ENCODE data around the gene PRSS53. TPM values are rescaled to one million over a fixed set of nuclear protein-coding genes. Genes with fewer than 3 reads are reported as not detected.

Gene PRSS53
- polyA plus RNA-seq, 3 donors = 0.17 to 5.1 TPM; not detected in 1

GRCh38 chr16:31129568-31130335 is 41.0 kb upstream of the PRSS53 start:
- 8% methylated on average over 21 of the region's 29 CpGs for WGBS (ENCODE audit: insufficient coverage)
- Mint-ChIP-seq H3K4me1 (peaks cover 76% of the 10 kb centered on the region), H3K27me3 (ENCODE audit: low read depth in 3 of 3) (peaks cover 0 to 4% (median 0%) of the 10 kb centered on the region in 3 donors), H3K27ac (peak overlapping the region; percentile 98 to 100 (median 99)), H3K4me3 (peak overlapping the region; percentile 68 to 84), H3K36me3 (peaks cover 59 to 70% of the 10 kb centered on the region in 2 donors), H3K9me3 (peaks cover 0 to 2% (median 0%) of the 10 kb centered on the region in 7 donors)
- Histone ChIP-seq H3K9ac (ENCODE audit: insufficient read depth, low read length, poor library complexity, severe bottlenecking) (peak overlapping the region; percentile 86), H3K4me1 (ENCODE audit: control insufficient read depth in 1 of 2, insufficient read depth in 2 of 2, low read length in 2 of 2) (peaks cover 69 to 84% of the 10 kb centered on the region in 2 donors), H3K4me2 (replicated peaks; ENCODE audit: extremely low read depth, low read length, poor library complexity, severe bottlenecking) (peak overlapping the region; percentile 62), H3K79me2 (ENCODE audit: insufficient read depth, low read length) (no peaks in the 10 kb centered on the region), H3K36me3 (replicated peaks in 1 of 2; ENCODE audit: control insufficient read depth in 1 of 2, insufficient read depth in 2 of 2, low read length in 2 of 2) (peaks cover 29 to 58% of the 10 kb centered on the region in 2 donors), H3K27ac (ENCODE audit: low read depth in 1 of 2, low read length in 2 of 2) (peak overlapping the region; percentile 99), H3K4me3 (replicated peaks in 1 of 3; ENCODE audit: low read depth in 2 of 3, low read length in 3 of 3) (peak overlapping the region in 2 of 3 experiments; percentile 3 to 53), H4K20me1 (ENCODE audit: insufficient read depth, low read length) (no peaks in the 10 kb centered on the region), H3K9me3 (replicated peaks in 1 of 2; ENCODE audit: control insufficient read depth in 1 of 2, insufficient read depth in 1 of 2, low read length in 2 of 2) (no peaks in the 10 kb centered on the region), H2AFZ (ENCODE audit: insufficient read depth, low read depth, low read length, poor library complexity, severe bottlenecking) (peak overlapping the region; percentile 59), H3K27me3 (ENCODE audit: control insufficient read depth in 2 of 2, insufficient read depth in 2 of 2, low read length in 2 of 2) (no peaks in the 10 kb centered on the region)
- peak; percentile 65 to 70 (median 67) for DNase-seq
- intact Hi-C loops (cut with micrococcal nuclease) = loop anchor here in 1 of 2 donors (1.0 to 2.0 kb wide), 2 partner anchors 11 to 13 kb away; no protein-coding TSS in a partner anchor
- peak; percentile 11 for TF ChIP-seq CTCF (IDR thresholded peaks at IDR 0.05)

GRCh38 chr16:31128711-31129567 is 40.2 kb upstream of the PRSS53 start:
- Histone ChIP-seq H4K20me1 (ENCODE audit: insufficient read depth, low read length) (no peaks in the 10 kb centered on the region), H3K27ac (ENCODE audit: low read depth in 1 of 2, low read length in 2 of 2) (peak overlapping the region; percentile 99), H3K36me3 (replicated peaks in 1 of 2; ENCODE audit: control insufficient read depth in 1 of 2, insufficient read depth in 2 of 2, low read length in 2 of 2) (peaks cover 29 to 64% of the 10 kb centered on the region in 2 donors), H3K4me3 (replicated peaks in 1 of 3; ENCODE audit: low read depth in 2 of 3, low read length in 3 of 3) (peak overlapping the region in 1 of 3 experiments; percentile 53), H3K79me2 (ENCODE audit: insufficient read depth, low read length) (no peaks in the 10 kb centered on the region), H3K9me3 (replicated peaks in 1 of 2; ENCODE audit: control insufficient read depth in 1 of 2, insufficient read depth in 1 of 2, low read length in 2 of 2) (no peaks in the 10 kb centered on the region), H3K4me1 (ENCODE audit: control insufficient read depth in 1 of 2, insufficient read depth in 2 of 2, low read length in 2 of 2) (peaks cover 60 to 76% of the 10 kb centered on the region in 2 donors), H3K9ac (ENCODE audit: insufficient read depth, low read length, poor library complexity, severe bottlenecking) (peak overlapping the region; percentile 86), H3K27me3 (ENCODE audit: control insufficient read depth in 2 of 2, insufficient read depth in 2 of 2, low read length in 2 of 2) (no peaks in the 10 kb centered on the region), H3K4me2 (replicated peaks; ENCODE audit: extremely low read depth, low read length, poor library complexity, severe bottlenecking) (peak overlapping the region; percentile 62), H2AFZ (ENCODE audit: insufficient read depth, low read depth, low read length, poor library complexity, severe bottlenecking) (peak overlapping the region; percentile 44)
- peaks cover 0 to 4% (median 0%) of the 10 kb centered on the region in 3 donors for H3K27me3 Mint-ChIP-seq (ENCODE audit: low read depth in 3 of 3)
- peak overlapping the region; percentile 53 to 84 for H3K4me3 Mint-ChIP-seq
- peak overlapping the region; percentile 98 to 100 (median 99) for H3K27ac Mint-ChIP-seq
- peak; percentile 96 to 98 (median 97) for DNase-seq
- no peak for TF ChIP-seq CTCF (IDR thresholded peaks at IDR 0.05)
- peaks cover 65 to 78% of the 10 kb centered on the region in 2 donors for H3K36me3 Mint-ChIP-seq
- H3K9me3 Mint-ChIP-seq = peaks cover 0 to 2% (median 0%) of the 10 kb centered on the region in 7 donors
- intact Hi-C loops (cut with micrococcal nuclease) = loop anchor here in 1 of 2 donors (1.0 to 2.0 kb wide), 2 partner anchors 11 to 14 kb away; no protein-coding TSS in a partner anchor
- WGBS (ENCODE audit: insufficient coverage) = 0% methylated on average over 13 of the region's 14 CpGs
- peaks cover 70% of the 10 kb centered on the region for H3K4me1 Mint-ChIP-seq

All from CD14-positive monocyte (primary cell).